CD1c-positive myeloid dendritic cell (primary cell): ENCODE data around the gene AAMDC.

Experiments used
- DNase-seq: peaks from one replicate; pipeline ENCODE4 v3.0.0-alpha.2; 2016; ENCODE audit errors: extremely low spot score

The AAMDC gene

DNA sequence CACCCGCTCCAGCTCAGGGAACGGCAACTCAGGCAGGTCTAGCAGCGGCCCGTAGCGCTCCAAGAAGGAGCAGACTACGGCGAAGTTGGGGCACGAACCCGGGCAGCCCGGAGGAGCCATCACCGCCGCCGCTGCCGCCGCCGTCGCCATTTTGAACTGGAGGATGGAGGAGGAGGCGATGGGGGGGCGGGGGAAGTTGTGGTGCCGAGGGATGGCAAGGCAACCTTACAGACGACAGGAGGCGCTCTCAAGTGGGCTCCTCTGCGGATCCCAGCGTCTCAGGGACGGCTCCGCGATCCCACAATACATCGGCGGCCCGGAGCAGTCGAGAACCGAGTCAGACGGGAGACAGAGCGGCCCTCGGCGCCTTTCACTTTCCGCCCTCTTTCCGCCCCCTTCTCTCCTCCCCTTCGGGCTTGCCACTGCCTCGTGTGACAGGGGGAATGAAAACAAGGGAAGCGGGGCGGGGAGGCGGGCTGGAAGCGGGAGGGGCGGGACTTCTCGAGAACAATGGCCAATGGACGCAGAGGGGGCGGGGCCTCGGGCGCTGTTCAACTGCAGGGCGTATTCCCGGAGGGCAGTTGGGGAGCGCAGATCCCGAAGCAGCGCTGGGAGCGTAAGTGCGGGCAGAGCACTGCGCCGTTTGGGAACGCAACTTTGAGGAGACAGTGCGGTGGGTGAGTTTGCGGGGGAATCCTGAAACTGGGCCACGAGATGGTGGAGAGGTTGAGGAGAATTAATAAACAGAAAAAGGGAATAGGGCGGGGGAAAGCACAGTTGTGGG lies at the start of gene AAMDC, which contains the start of gene RSF1:
Gene AAMDC (plus strand): TSS at position 580 of the 784 bp plus-strand sequence. CDS start 21,353 bp downstream, outside the sequence.
Gene RSF1 (minus strand): TSS at position 158 of the 784 bp plus-strand sequence. CDS start 8 bp downstream, at position 150.
- DNase-seq = peak; percentile 98

DNA sequence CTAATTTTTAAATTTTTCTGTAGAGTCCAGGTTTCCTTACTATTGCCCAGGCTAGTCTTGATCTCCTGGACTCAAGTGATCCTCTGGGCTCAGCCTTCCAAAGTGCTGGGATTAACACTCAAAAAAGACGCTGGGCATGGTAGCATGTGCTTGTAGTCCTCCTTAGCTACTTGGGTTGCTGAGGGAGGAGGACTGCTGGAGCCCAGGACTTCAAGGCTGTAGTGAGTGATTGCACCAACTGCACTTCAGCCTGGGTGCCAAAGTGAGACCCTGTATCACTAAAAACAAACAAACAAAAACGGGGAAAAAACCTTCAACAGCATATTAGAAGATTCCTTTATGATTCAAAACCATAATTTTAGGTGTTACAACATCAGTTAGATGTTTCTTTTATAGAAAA lies 45.0 kb upstream of the AAMDC start:
- no peak for DNase-seq

DNA sequence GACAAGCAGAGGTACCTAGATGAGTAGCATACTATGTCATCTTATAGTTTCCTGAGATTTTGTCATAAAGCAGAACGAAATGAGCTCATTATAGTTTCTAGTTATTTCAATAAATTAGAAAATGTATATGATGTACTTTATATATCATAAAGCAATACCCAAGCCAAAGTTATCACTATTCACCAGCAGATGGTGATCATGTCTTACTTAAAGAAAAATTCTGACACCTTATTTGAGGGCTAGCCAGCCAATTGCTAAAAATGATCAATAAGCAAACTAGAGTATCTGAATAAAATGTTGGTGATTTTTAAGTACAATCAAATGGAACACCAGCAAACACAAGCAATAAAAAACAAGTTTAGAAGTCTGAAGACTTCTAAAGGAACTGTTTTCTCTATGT lies 44.5 kb upstream of the AAMDC start:
- DNase-seq = peak; percentile 19

DNA sequence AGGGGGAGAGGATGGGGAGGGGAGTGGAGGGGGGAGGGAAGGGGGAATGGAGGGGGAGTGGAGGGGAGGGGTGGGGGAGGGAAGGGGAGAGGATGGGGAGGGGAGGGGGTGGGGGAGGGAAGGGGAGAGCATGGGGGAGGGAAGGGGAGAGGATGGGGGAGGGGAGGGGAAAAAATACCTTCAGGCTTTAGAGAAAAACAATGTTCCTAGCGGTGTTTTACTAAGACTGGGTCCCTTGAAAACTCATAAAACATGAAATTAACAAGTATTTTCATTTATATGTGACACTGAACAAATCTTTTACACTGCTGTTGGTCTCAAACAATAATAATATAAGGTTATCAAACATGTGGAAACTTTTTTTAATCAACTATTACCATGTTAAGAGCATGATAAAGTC lies 42.8 kb upstream of the AAMDC start:
- no peak for DNase-seq

DNA sequence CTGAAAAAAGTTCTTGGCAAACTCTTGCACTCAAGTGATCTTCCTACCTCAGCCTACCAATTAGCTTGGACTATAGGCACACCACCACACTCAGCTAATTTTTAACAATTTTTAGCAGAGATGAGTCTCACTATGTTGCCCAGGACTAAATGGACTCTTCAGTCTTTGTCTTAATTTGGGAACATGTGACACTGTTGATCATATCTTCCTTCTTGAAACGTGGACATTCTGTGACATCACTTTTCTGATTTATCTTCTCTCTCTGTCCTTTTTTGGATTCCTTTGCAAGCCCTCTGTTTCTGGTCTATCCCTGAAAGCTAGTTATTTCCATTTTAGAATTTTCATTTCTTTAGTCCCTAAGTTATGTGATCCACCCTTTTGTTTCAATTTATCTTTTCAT lies 42.4 kb upstream of the AAMDC start:
- DNase-seq = no peak

DNA sequence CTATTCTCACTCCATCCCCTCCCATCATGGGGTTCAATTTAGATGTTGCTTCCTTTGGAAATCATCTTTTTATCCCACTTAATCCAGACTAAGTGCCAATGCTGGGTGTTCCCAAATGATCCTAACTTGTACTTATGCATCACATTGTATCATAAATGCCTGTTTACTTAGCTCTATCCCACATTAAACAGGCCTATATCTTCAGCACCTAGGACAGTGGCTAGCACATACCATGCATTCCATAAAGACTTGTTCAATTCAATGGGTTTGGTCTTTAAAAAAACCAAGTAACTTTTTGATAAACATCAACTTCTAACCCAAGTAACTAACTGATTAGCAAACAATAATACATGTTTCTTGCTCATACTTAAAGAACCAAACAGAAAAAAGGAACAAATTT lies 41.0 kb upstream of the AAMDC start:
- DNase-seq = no peak

DNA sequence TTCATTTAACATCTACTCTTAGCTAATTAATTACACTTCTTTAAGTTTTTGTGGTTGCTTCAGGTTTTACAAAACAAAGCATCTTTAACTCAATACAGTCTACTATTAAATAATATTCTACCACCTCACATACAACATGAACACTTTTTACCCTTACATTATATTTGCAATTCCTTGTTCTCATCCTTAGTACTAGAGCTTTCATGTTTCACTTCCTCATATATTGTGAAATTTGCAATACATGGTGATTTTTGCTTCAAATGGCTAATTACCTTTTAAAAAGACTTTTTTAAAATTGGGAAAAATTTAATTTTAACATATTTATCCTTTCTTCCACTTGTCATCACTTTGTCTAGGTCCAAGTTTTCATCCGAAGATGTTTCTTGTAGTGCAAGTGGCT lies 37.9 kb upstream of the AAMDC start:
- DNase-seq = peak; percentile 48

DNA sequence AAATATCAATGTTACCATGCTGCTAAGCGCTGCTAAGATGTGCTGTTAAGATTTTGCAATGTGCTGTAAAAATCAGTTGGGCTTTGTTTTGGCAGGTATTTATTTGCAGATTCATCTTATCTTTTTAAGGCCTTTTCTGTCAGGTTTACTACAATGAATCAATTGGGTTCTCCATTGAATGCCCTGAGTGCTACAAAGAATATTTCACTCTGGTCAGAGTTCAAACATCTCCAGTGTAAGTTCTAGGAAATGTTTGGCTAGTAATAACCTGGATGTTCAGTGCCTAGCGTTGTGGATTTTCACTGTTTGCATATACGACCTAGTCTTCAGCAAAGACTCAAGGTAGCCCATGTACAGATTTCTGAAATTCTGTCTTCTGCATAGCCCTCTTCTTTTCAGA lies 36.4 kb upstream of the AAMDC start:
- DNase-seq = no peak

DNA sequence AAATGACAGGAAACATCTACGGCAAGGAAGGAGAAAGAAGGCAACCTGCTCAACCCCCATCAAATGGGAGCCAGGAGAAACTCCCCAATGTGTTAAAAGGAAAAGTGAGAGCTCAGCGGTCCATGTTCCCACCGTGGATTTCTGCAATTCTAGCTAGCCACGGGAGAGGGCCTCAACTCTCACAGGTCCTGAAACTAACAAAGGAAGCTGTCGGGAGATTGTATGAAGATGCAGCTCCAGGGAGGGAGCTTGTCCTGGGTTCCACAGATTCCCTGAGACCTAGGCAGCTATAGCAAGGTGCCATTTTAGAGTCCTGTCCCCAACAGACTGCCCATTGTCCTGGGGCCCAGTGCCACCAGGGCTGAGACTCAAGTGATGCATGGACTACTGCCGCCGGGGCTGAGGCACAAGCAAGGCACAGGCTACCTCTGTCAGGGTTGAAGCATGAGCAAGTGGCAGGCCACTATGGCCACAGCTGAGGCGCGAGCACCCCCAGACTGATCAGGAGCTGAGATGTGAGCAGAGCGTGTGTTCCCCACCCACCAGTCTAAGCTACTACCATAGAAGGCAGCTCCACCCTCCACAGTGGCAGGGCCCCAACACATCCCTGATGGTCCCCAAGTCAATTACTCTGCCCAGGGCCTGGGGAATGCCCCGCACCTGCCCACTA lies 31.7 kb upstream of the AAMDC start:
- no peak for DNase-seq

DNA sequence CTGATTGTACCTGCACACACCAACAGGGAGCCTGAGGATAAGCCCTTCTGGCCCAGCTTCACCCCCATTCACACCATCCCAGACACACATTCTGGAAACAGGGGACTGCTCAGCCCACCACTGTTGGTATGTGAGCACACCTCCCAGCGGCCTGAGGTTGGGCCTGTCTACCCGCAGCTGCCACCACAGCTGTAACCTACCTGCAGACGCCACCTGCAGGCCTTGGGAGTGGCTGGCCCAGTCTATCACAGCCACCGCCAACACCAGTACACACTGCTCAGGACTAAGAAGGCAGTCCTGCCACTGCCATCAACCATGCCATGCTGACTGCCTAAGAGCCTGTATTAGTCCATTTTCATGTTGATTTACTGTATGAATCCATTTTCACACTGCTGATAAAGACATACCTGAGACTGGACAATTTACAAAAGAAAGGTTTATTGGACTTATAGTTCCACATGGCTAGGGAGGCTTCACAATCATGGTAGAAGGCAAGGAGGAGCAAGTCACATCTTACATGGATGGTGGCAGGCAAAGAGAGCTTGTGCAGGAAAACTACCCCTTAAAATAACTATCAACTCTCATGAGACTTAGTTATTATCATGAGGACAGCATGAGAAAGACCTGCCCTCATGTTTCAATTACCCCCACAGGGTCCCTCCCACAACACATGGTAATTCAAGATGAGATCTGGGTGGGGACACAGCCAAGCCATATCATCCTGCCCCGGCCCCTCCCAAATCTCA lies 31.0 kb upstream of the AAMDC start:
- no peak for DNase-seq

DNA sequence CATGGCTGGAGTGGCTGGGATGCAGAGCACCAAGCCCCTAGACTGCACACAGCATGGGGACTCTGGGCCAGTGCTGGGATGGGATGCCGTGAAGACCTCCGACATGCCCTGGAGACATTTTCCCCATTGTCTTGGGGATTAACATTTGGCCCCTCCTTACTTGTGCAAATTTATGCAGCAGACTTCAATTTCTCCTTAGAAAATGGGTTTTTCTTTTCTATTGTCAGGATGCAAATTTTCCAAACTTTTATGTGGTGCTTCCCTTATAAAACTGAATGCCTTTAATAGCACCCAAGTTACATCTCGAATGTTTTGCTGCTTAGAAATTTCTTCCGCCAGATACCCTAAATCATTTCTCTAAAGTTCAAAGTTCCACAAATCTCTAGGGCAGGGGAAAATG lies 29.6 kb upstream of the AAMDC start:
- DNase-seq = no peak

DNA sequence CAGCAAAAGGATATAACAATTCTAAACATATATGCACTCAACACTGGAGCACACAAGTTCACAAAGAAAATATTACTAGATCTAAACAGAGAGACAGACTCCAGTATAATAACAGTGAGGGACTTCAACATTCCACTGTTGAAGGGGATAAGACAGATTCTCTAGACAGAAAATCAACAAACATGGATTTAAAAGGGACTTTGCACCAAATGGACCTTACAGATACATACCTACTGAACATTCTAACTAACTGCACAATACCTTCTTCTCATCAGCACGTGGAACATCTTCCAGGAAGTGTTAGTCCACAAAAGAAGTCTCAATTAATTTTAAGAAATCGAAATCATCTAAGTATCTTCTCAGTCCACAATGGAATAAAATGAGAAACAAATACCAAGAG lies 27.0 kb upstream of the AAMDC start:
- DNase-seq = no peak

DNA sequence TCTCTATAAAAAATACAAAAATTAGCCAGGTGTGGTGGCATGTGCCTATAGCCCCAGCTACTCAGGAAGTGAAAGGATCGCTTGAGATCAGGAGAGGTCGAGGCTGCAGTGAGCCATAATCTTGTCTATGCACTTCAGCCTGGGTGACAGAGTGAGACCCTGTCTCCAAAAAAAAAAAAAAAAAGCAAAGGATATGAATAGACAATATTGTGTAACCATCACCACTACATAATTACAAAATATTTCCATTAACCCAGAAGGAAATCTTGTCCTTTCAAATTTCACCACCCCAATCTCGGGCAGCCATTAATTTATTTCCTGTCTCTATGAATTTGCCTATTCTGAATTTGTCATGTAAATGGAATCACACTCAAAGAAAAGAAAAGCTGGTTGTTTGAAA lies 21.6 kb upstream of the AAMDC start:
- no peak for DNase-seq

DNA sequence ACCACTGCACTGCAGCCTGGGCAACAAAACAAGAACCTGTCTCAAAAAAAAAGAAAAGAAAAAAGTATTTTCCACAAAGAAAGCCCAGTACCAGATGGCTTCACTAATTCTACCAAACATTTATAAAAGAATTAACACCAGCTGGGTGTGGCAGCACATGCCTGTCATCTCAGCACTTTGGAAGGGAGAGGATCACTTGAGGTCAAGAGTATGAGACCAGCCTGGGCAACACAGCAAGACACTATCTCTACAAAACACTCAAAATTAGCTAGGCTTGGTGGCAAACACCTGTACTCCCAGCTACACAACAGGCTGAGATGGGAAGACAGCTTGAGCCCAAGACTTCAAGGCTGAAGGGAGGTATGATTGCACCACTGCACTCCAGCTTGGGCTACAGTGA lies 20.5 kb upstream of the AAMDC start:
- no peak for DNase-seq

DNA sequence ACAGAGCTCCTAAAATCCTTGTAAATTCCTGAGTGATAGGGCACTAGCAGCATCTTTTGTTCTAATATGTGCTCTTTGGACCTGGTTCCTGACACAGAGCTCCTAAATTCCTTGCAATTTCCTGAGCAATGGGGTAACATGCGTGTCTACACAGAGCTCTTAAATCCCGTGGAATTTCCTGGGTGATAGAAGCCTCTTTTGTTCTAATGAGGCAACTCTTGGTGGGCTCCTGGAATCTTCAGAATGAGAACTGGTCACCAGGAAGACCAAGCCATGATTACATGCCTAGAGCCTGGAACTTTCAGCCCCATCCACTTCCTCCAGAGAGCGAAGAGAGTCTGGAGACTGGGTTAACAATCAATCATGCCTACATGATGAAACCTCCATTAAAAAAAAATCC lies 19.5 kb upstream of the AAMDC start:
- DNase-seq = no peak

DNA sequence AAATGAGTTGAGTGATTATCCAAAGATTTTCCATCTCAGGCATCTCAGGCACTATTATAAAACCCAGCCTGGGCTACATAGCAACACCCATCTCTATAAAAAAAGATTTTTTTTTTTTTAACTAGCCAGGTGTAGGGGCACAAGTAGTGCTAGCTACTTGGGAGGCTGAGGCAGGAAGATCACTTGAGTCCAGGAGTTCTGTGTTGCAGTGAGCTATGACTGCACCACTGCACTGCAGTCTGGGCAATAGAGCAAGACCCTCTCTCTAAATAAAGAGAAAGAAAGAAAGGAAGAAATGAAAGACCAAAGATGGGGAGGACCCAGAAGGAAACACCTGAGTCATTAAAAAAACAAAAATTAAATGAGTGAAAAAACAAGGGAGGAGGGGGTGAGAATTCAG lies 14.5 kb upstream of the AAMDC start:
- no peak for DNase-seq

DNA sequence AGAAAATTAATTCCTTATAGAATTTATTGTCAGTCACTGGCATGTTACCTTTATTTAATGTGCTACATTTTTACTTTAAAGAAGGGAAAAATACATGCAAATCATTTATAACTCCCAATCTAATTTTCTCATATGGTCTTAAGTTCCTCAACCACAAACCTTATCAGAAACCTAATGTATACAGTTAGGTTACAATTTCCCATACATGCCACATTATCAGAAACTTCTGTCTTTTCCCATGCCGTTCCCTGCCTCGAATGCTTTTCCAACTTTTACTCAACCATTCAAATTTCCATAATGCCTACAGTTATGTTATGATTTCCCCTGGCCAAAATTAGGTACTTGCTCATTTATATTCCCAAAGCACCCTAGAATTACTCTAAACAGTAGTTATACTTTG lies 14.0 kb upstream of the AAMDC start:
- DNase-seq = no peak

DNA sequence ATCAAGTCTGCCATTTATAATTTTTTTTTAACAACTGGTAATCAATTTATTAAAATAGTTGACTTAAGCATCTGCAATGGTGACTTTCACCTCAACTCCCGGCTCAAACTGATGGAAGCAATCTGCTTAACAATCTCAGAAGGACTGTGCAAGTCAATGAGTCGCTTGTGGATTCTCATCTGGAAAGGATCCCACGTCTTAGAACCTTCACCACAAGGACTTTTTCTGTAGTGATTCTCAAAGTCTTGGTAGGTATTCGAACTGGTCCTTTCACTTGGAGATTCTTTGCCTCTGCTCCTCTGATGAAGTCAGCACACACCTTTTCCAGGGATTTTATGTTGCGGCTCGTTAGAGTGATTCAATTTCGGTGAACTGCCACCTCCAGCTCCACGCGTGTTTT lies 7.7 kb upstream of the AAMDC start:
- no peak for DNase-seq

DNA sequence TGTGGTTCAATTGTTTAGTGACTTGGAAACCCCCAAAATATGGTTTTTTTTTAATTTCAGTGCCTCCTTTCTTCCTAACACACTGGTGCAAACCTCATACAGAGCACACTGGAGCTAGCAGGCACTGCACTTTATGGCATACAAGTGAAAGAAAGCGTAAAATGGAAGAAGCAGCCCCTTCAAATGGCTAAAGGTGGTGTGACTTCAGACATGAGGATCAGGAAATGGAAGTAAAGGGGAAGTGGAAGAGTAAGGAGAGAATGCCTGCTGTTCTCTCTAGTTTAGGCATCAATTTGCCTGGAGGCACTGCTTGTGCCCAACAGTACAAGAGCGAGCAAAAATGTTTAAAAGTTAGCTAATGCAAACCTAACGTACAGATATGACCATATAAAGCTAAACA lies 6.1 kb upstream of the AAMDC start:
- DNase-seq = no peak

DNA sequence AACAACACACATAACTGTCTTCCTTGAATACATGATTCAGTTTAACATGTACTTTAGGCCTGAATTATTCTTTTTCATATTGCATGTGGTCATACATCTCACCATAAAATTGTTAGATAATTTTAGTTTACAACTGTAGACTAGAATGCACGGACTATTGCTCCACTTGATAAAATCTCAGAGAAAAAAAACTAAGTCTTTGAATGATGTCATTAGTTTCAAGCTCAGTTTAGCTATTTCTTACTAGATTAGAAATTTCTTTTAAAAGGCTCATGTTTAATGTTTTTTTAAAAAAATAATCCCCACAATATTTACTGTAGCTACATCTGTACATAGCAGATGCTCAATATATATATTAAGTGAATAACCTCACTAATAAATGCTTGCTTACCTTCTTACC lies 5.5 kb upstream of the AAMDC start:
- DNase-seq = no peak

DNA sequence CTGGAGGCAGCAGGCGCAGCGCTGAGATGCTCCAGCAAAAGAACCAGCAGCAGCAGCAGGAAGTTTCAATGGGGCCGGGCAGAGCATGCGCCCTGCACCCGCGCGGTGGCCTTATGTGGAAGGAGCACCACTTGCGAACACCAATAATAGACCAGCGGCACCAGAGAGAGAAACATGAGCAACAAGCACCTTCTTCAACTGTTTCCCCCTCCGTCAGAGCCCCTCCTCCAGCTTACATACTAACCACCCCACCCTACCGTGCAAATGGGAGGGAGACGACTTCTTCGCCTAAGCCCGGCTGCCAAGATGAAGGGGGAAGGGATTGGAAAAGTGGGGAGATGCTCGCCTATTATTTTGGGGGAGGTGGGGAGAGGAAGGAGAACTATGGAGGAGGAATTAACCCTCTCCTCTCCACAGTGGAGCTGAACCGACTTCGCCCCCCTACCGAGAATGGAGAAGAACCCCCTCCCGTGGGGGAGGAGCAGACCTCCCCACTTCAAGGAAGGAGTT lies 1.5 kb upstream of the AAMDC start:
- peak; percentile 85 for DNase-seq

DNA sequence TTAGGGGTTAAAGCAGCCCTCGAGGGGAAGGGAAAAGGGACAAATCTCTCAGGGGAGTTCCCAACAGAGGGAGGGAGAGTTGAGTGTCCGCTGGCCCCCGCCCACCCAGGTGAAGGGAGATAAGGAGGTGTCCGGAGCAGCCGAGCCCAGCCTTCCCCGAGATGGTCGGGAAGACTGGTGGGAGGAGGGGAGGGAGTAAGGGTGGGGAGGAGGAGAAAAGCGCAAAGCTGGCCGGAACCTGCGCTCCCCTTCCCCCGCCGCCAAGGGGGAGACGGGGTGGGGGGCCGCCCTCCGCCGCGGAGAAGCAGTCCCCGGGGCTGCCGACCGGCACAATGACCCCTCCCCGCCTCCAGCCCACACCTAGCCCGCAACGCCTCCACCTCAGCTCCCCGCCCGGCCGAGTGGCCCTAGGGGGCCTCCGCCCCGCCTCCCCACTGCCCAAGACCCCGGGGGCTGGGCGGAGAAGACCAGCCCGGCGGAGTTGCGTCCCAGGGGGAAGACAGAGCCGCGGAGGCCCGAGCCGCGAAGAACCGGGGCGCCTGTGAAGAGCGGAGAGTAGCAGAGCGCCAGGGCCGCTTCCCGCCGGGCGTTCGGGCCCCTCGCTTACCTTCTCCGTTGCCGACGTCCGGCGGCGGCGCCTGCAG lies 901 bp upstream of the AAMDC start:
- peak; percentile 16 for DNase-seq
